Liver (tissue), 9 donors: ENCODE results near the gene COX19. TPM values are rescaled to one million over a fixed set of nuclear protein-coding genes. Genes with fewer than 3 reads are reported as not detected.

Experiments used
- DNase-seq: peaks from one replicate; pipeline ENCODE4 v3.0.0-alpha.2; 2017; ENCODE audit warnings: low spot score
- H3K27ac ChIP-seq, 2 donors: one replicate each; pipeline ENCODE4 v1.7.0; 2013; ENCODE audit warnings: inconsistent platforms in 2 of 2, low read length in 2 of 2, control low read depth in 1 of 2, low read depth in 1 of 2, mild to moderate bottlenecking in 1 of 2
- H3K27me3 ChIP-seq, 4 donors: one replicate each; pipeline versions ENCODE4 v1.6.1 to v1.7.0; 2013; ENCODE audit warnings: low read length in 3 of 4, inconsistent platforms in 1 of 4, mild to moderate bottlenecking in 1 of 4, moderate library complexity in 1 of 4; ENCODE audit not compliant: control insufficient read depth in 4 of 4, insufficient read depth in 4 of 4
- H3K36me3 ChIP-seq, 4 donors: one replicate each; pipeline versions ENCODE4 v1.6.1 to v1.7.0; 2013; ENCODE audit warnings: low read length in 3 of 4, mild to moderate bottlenecking in 3 of 4, low read depth in 1 of 4, moderate library complexity in 1 of 4; ENCODE audit not compliant: control insufficient read depth in 4 of 4, insufficient read depth in 3 of 4
- H3K4me1 ChIP-seq, 4 donors: one replicate each; pipeline versions ENCODE4 v1.6.1 to v1.7.0; 2013; ENCODE audit warnings: low read length in 3 of 4, mild to moderate bottlenecking in 3 of 4, moderate library complexity in 1 of 4; ENCODE audit not compliant: control insufficient read depth in 4 of 4, insufficient read depth in 4 of 4
- H3K4me3 ChIP-seq, 3 donors: one replicate each; pipeline versions ENCODE4 v1.6.1 to v1.7.0; 2013; ENCODE audit warnings: low read length in 3 of 3, control low read depth in 1 of 3, low read depth in 1 of 3, mild to moderate bottlenecking in 1 of 3
- H3K9ac ChIP-seq, 2 donors: one replicate each; pipeline ENCODE4 v1.7.0; 2013; ENCODE audit warnings: low read length in 2 of 2, mild to moderate bottlenecking in 2 of 2, moderate library complexity in 2 of 2, control low read depth in 1 of 2, low read depth in 1 of 2
- H3K9me3 ChIP-seq, 4 donors: one replicate each; pipeline versions ENCODE4 v1.6.1 to v1.7.0; 2013; ENCODE audit warnings: low read length in 3 of 4; ENCODE audit not compliant: control insufficient read depth in 4 of 4
- ATF3 ChIP-seq: IDR thresholded peaks from 2 replicates; pipeline ENCODE4 v1.6.1; 2016; ENCODE audit warnings: antibody characterized with exemption
- CTCF ChIP-seq: fragments of 150-350 bp; IDR thresholded peaks from 2 replicates; pipeline ENCODE4 v1.5.1; 2017; ENCODE audit warnings: improper control_type of control experiment, low read depth, low read length; ENCODE audit not compliant: missing input control
- EGR1 ChIP-seq, 2 donors: IDR thresholded peaks; 2 replicates each; pipeline ENCODE4 v1.6.1; 2016 to 2018; ENCODE audit warnings: antibody characterized with exemption in 2 of 2, low read depth in 2 of 2
- FOXA1 ChIP-seq: IDR thresholded peaks from 2 replicates; pipeline ENCODE4 v1.6.1; 2016; ENCODE audit warnings: antibody characterized with exemption
- FOXA2 ChIP-seq: IDR thresholded peaks from 2 replicates; pipeline ENCODE4 v1.6.1; 2016; ENCODE audit warnings: antibody characterized with exemption
- GABPA ChIP-seq, 2 donors: IDR thresholded peaks in 1 of 2; conservative IDR thresholded peaks in 1 of 2; 2 replicates each; pipeline ENCODE4 v1.6.1; 2016; ENCODE audit warnings: antibody characterized with exemption in 2 of 2, mild to moderate bottlenecking in 1 of 2, moderate library complexity in 1 of 2
- HNF4A ChIP-seq, 2 donors: conservative IDR thresholded peaks; 2 replicates each; pipeline ENCODE4 v1.6.1; 2016; ENCODE audit warnings: antibody characterized with exemption in 2 of 2, mild to moderate bottlenecking in 2 of 2
- HNF4G ChIP-seq: IDR thresholded peaks from 2 replicates; pipeline ENCODE4 v1.6.1; 2016; ENCODE audit warnings: antibody characterized with exemption
- JUND ChIP-seq, 2 donors: IDR thresholded peaks; 2 replicates each; pipeline ENCODE4 v1.6.1; 2016; ENCODE audit warnings: antibody characterized with exemption in 2 of 2
- MAX ChIP-seq: IDR thresholded peaks from 2 replicates; pipeline ENCODE4 v1.6.1; 2016; ENCODE audit warnings: antibody characterized with exemption
- NR2F2 ChIP-seq: IDR thresholded peaks from 2 replicates; pipeline ENCODE4 v1.6.1; 2016; ENCODE audit warnings: antibody characterized with exemption
- RAD21 ChIP-seq, 2 donors: IDR thresholded peaks; 2 replicates each; pipeline ENCODE4 v1.6.1; 2016; ENCODE audit warnings: antibody characterized with exemption in 2 of 2, mild to moderate bottlenecking in 2 of 2
- REST ChIP-seq: IDR thresholded peaks from 2 replicates; pipeline ENCODE4 v1.6.1; 2016; ENCODE audit warnings: antibody characterized with exemption, mild to moderate bottlenecking
- RXRA ChIP-seq, 2 donors: IDR thresholded peaks; 2 replicates each; pipeline ENCODE4 v1.6.1; 2017 to 2018; ENCODE audit warnings: antibody characterized with exemption in 2 of 2, mild to moderate bottlenecking in 1 of 2
- SP1 ChIP-seq: IDR thresholded peaks from 2 replicates; pipeline ENCODE4 v1.6.1; 2018; ENCODE audit warnings: antibody characterized with exemption, mild to moderate bottlenecking
- TAF1 ChIP-seq: conservative IDR thresholded peaks from 2 replicates; pipeline ENCODE4 v1.6.1; 2016; ENCODE audit warnings: antibody characterized with exemption, mild to moderate bottlenecking
- YY1 ChIP-seq: IDR thresholded peaks from 2 replicates; pipeline ENCODE4 v1.6.1; 2016; ENCODE audit warnings: antibody characterized with exemption, mild to moderate bottlenecking
- ZBTB33 ChIP-seq: IDR thresholded peaks from 2 replicates; pipeline ENCODE4 v1.6.1; 2016; ENCODE audit warnings: antibody characterized with exemption
- WGBS: extraction: QIAGEN DNeasy Blood & Tissue Kit; methylation state at CpG from one replicate; pipeline ENCODE4 v1.1.7; 2013; 5-methylcytosine and 5-hydroxymethylcytosine counted together
- polyA plus RNA-seq, 2 donors: library from polyadenylated mRNA; stranded (reverse) in 1 of 2; unstranded in 1 of 2; fragments of 200-250 nt in 1 of 2; fragments of >200 nt in 1 of 2; fragmentation: Nextera tagmentation in 1 of 2; extraction: Ambion mirVana in 1 of 2; gene quantifications; one replicate each; pipeline versions ENCODE4 v1.2.1 to v1.2.3, GENCODE V29; 2013 to 2015
- total RNA-seq, 2 donors: library from RNA; depleted of rRNA; stranded (reverse); fragments of >200 nt; gene quantifications; one replicate each; pipeline ENCODE4 v1.2.3, GENCODE V29; 2014
- donor health status: healthy.
- donor health status: healthy.
- donor health status: healthy.
- donor health status: healthy.
- donor health status: healthy.

The COX19 gene
- total and polyA plus RNA-seq, 4 donors = 2.2 to 9.8 (median 4.8) TPM

- TF ChIP-seq CTCF (no peak), TAF1 (no peak), ZBTB33 (no peak), YY1 (no peak), GABPA (IDR thresholded peaks at IDR 0.05 in 1 of 2, conservative IDR thresholded peaks at IDR 0.05 in 1 of 2) (no peak), NR2F2 (no peak), JUND (IDR thresholded peaks at IDR 0.05) (no peak)
These were observed 37.4 kb downstream of the COX19 start (continued) for GRCh38 chr7:937856-938484.

GRCh38 chr7:936386-937054 lies 38.8 kb downstream of the COX19 start:
- no peak for DNase-seq
- 78% methylated on average over 22 of the region's 22 CpGs for WGBS
- TF ChIP-seq RAD21 (IDR thresholded peaks at IDR 0.05) = no peak
- TF ChIP-seq YY1 = no peak
- TF ChIP-seq NR2F2 = no peak
- no peak for TF ChIP-seq REST
- TF ChIP-seq EGR1 (IDR thresholded peaks at IDR 0.05; ENCODE audit: low read depth in 2 of 2) = no peak

GRCh38 chr7:935874-936385 lies 39.4 kb downstream of the COX19 start:
- no peaks in the 10 kb centered on the region for H3K27me3 ChIP-seq
- no peak overlapping the region for H3K27ac ChIP-seq
- 94% methylated on average over 28 of the region's 28 CpGs for WGBS
- H3K4me3 ChIP-seq = no peak overlapping the region
- no peaks in the 10 kb centered on the region for H3K9me3 ChIP-seq
- no peak overlapping the region for H3K9ac ChIP-seq
- no peaks in the 10 kb centered on the region for H3K4me1 ChIP-seq
- no peaks in the 10 kb centered on the region for H3K36me3 ChIP-seq
- no peak for DNase-seq
- TF ChIP-seq JUND (IDR thresholded peaks at IDR 0.05) (no peak), GABPA (IDR thresholded peaks at IDR 0.05 in 1 of 2, conservative IDR thresholded peaks at IDR 0.05 in 1 of 2) (no peak), RXRA (IDR thresholded peaks at IDR 0.05) (no peak), ATF3 (no peak), YY1 (no peak), FOXA2 (no peak), CTCF (no peak), HNF4A (conservative IDR thresholded peaks at IDR 0.05) (no peak), RAD21 (IDR thresholded peaks at IDR 0.05) (no peak), HNF4G (no peak), MAX (no peak), NR2F2 (no peak), SP1 (no peak), TAF1 (no peak), EGR1 (IDR thresholded peaks at IDR 0.05; ENCODE audit: low read depth in 2 of 2) (no peak), FOXA1 (no peak)

More at GRCh38 chr7:936386-937054, 38.8 kb downstream of the COX19 start:
- Histone ChIP-seq H3K4me3 (no peak overlapping the region), H3K9me3 (no peaks in the 10 kb centered on the region), H3K4me1 (no peaks in the 10 kb centered on the region), H3K9ac (no peak overlapping the region), H3K27me3 (no peaks in the 10 kb centered on the region), H3K27ac (no peak overlapping the region), H3K36me3 (no peaks in the 10 kb centered on the region)
